ENCODE results near the gene NHERF2.
A peak's percentile ranks its signal among the peaks of the same experiment; 100 is the strongest.

NHERF2 gene

GRCh38 chr16:2039274-2040031, 12.8 kb downstream of the NHERF2 start:
- FAIRE-seq: no peak
- no peak for DNase-seq (ENCODE audit: low spot score)

- DNase-seq (ENCODE audit: low spot score) (no peak), FAIRE-seq (no peak)
These were observed 13.5 kb downstream of the NHERF2 start for GRCh38 chr16:2040041-2040786.

- peak; percentile 86 for DNase-seq (ENCODE audit: low spot score)
- FAIRE-seq: peak; percentile 90
These were observed 14.3 kb downstream of the NHERF2 start for GRCh38 chr16:2040787-2041522.

GRCh38 chr16:2042171-2042985, 15.7 kb downstream of the NHERF2 start:
- DNase-seq (ENCODE audit: low spot score) (no peak), FAIRE-seq (no peak)

DNA sequence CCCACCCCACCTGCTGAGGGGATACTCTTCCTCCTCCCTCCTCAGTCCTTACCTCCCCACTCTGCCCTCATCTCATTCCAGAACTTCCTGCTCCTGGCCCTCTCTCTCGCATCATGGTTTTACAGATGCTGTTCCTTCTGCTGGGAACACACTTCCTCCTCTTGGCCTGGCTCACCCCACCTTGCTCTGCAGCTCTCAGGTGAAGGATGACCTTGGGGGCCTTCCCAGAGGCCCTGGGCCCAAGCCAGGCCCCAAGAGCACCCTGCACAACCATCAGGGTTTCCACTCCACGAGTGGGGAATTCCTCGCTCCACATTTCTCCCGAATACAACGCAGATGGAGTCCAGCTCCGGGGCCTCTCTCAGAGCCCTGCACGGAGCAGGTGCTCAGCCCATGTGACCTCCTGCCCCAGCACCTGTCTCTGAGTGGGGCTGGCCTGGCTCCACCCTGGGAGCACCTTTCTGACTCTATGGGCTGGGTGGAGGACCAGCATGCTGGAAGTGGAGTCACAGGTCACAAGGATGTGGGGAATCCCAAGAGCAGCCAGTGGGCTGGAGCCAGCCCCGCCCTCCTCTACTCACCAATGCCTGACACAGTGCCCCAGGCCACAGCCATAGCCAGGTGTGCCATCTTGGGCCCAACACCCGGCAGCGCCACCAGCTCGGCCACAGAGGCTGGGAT, 16.4 kb downstream of the NHERF2 start:
- no peak for FAIRE-seq
- DNase-seq (ENCODE audit: low spot score): no peak

GRCh38 chr16:2043667-2044451, 17.2 kb downstream of the NHERF2 start:
- DNase-seq (ENCODE audit: low spot score) (no peak), FAIRE-seq (no peak)

DNA sequence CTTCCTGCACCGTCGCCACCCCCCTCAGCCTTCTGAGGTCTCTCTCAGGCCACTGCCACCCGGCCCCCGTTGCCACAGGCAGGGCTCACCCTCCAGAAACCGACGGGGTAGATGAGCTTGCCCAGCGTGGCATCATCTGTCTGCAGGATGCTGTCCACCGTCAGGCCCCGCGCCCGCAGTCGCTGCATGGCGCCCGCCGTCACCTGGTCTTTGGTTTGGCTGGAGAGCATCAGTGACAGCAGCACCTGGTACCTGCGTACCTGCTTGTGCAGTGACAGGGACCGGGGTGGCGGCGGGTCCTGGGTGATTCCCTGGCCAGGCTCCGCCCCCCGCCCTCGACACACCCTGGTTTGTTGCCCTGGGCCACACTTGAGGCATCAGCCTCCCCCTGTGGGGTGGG, 17.8 kb downstream of the NHERF2 start:
- DNase-seq (ENCODE audit: low spot score): no peak
- FAIRE-seq: no peak

DNA sequence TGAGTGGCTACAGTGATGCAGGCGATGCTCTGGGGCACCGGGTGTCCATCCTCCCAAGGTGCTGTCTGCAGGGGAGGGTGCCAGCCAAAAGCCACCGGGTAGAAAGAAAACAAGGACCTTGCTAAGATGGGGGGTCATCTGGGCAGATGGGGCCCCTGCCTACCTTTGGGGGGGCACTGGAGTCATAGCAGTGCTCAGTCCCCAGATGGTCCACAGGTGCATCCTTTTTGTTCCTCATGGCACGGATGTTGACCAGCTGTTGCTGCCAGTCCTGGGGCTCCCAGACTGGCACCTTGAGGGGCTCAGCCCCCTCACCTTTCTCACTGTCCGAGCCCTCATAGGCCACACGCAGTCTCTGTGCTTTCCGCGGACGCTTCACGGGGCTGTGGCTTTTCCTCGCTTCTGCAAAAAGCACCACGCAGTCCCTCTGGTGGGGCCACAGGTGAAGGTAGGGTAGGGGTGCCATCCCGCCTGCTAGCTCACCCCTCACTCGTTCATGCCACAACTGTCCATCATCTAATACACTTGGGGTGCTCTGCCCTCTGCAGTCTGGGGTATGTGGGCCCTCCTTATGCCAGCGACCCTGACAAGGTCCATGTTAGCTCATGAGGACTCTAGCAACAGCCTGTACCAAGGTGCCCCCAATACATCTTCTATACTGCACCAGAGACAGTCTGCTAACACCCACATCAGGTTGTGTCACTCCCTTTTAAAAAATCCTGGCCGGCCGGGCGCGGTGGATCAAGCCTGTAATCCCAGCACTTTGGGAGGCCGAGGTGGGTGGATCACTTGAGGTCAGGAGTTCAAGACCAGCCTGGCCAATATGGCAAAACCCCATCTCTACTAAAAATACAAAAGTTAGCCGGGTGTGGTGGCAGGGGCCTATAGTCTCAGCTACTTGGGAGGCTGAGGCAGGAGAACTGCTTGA, 19.5 kb downstream of the NHERF2 start:
- DNase-seq (ENCODE audit: low spot score) (no peak), FAIRE-seq (no peak)

DNA sequence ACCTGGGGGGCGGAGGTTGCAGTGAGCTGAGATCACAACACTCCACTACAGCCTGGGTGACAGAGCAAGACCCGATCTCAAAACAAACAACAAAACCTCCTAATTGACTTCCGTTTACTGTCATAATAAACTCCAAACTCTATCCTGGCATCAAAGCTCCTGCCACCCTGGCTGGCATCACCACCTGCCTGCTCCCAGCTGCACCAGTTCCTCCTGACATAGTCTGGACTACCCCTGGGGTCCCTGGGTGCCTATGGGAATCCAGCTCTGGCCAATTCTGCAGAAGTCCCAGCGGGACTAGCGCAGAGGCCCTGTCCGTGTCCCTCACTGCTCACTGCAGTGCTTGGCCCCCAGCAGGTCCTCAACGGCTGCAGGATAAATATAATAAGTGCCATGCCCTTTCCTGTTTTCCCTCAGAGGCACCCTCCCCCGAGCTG, 20.2 kb downstream of the NHERF2 start:
- no peak for DNase-seq (ENCODE audit: low spot score)
- no peak for FAIRE-seq

- FAIRE-seq (no peak), DNase-seq (ENCODE audit: low spot score) (peak; percentile 88)
These were observed 20.8 kb downstream of the NHERF2 start, which contains the start of the genes NTHL1 and TSC2 for GRCh38 chr16:2047330-2048115. TSS of gene NTHL1 (minus strand) at chr16:2047834. CDS start at chr16:2047823, 11 bp downstream. TSS of gene TSC2 (plus strand) at chr16:2047985. CDS start at chr16:2048616, 631 bp downstream.

- FAIRE-seq (no peak), DNase-seq (ENCODE audit: low spot score) (no peak)
These were observed 21.4 kb downstream of the NHERF2 start for GRCh38 chr16:2048116-2048543.

DNA sequence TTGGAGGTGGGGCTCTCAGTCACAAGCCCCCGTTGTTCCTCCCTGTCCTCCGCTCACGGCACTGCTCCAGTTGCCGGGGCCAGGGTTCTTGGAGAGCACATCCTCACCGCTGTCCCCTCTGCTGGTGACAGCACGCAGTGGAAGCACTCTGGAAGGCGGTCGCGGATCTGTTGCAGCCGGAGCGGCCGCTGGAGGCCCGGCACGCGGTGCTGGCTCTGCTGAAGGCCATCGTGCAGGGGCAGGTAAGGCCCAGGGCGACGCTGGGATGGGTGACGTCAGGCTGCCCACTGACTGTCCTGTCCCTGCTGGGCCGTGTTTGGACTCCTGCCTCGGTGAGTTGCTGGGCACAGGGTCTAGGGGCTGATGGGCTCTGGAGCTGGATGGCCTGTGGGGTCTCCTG, 26.5 kb downstream of the NHERF2 start:
- no peak for FAIRE-seq
- DNase-seq (ENCODE audit: low spot score): no peak

GRCh38 chr16:2053897-2054296, 27.2 kb downstream of the NHERF2 start:
- FAIRE-seq: no peak

GRCh38 chr16:2054543-2055245, 28.0 kb downstream of the NHERF2 start:
- DNase-seq (ENCODE audit: low spot score) (no peak), FAIRE-seq (no peak)

More at GRCh38 chr16:2053897-2054296, 27.2 kb downstream of the NHERF2 start:
- DNase-seq (ENCODE audit: low spot score): no peak

- FAIRE-seq (no peak), DNase-seq (ENCODE audit: low spot score) (no peak)
These were observed 29.4 kb downstream of the NHERF2 start for GRCh38 chr16:2056077-2056476.

DNA sequence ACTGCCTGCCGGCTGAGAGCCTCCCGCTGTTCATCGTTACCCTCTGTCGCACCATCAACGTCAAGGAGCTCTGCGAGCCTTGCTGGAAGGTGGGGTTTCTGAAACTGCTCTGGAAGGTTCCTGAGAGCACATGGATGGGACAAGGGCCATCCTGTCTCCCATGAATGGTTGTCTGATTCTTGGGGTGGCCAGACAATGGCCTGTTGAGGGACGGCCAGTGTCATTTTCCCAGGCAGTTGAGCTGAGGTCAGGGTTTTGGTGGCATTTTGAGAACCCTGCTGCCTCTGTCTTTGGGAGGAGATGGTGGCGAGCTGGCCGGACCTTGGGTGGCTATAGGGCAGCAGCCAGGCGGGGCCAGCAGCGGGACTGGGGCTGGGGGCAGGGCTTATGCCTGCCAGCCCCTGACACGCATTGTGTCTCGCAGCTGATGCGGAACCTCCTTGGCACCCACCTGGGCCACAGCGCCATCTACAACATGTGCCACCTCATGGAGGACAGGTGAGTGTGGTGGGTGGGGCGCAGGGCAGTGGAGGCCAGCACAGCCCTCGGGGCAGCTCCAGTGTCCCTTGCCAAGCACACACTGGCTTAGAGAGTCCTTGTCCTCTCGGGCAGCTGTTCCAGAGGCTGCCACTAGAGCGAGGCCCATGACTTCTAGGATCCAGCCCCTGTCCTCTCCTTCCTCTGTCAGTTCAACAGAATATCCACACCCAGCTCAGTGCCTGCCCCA, 30.1 kb downstream of the NHERF2 start:
- FAIRE-seq: no peak
- DNase-seq (ENCODE audit: low spot score): peak; percentile 4
